GM19463 (cell line): ENCODE measurements around the gene RSPH10B2.
"Not testable (repeated sequence)": the region's sequence is repeated elsewhere in the genome, so short reads cannot be mapped to it uniquely, and the experiment has no call there.

ENCODE experiments used
- ATAC-seq: cut with Tn5 transposase; IDR thresholded peaks from one replicate; pipeline ENCODE4 v1.9.1; 2021; ENCODE audit warnings: mild to moderate bottlenecking, moderate library complexity; ENCODE audit not compliant: unreplicated experiment

The RSPH10B2 gene

DNA sequence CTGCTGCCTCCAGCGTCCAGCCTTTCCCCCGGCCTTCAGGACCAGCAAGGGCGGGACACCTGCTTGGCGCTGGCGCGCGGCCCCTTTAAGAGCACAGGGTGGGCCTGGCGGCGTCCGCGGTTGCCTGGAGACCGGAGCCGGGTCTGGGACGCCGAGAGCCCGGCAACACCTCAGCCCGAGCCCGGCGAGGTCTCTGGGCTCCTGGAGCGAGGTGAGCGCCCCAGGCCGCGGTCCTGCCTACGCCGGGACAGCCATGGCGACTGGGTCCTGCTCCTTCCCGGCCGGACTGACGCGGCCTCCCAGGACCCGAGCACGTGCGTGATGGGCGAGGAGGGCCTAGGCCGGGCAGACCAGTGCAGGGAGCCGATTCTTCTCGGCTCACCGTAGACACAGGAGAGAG lies at the start of gene RSPH10B2:
RSPH10B2 (plus strand) TSS at position 140 of the 400 bp plus-strand sequence. CDS start 3,575 bp downstream, outside the sequence.
- ATAC-seq, result not testable (repeated sequence)

GRCh38 chr7:6705959-6706665 lies 47.8 kb upstream of the RSPH10B2 start:
- ATAC-seq, result peak; percentile 26

GRCh38 chr7:6706666-6707407 lies 47.1 kb upstream of the RSPH10B2 start, which contains the start of gene ZNF12:
ZNF12 (minus strand) TSS chr7:6706947; CDS start chr7:6705173, 1,774 bp downstream.
- ATAC-seq, result peak; percentile 93

- no peak for ATAC-seq
These were observed 45.6 kb upstream of the RSPH10B2 start for GRCh38 chr7:6708304-6708703.

DNA sequence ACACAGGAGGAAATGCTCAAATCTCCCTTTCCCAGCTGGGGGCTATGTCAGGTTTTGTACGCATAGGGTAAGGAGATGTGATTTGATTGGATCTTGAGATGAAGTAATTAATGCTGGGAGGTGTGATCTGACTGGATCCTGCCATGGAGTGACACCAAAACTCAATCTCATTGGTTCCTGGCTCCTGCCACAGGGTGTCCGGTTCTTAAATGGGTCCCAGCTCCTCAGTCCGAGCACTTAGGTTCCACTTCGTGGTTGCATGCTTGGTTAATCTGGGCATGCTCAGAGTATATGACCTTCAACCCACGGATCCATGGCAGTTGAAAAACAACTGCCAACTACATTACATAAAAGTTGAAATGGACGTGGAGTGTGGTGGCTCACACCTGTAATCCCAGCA lies 44.1 kb upstream of the RSPH10B2 start:
- ATAC-seq, result no peak

GRCh38 chr7:6714360-6714759 lies 39.5 kb upstream of the RSPH10B2 start:
- no peak for ATAC-seq

- ATAC-seq, result not testable (repeated sequence)
These were observed 38.0 kb upstream of the RSPH10B2 start for GRCh38 chr7:6715898-6716297.

DNA sequence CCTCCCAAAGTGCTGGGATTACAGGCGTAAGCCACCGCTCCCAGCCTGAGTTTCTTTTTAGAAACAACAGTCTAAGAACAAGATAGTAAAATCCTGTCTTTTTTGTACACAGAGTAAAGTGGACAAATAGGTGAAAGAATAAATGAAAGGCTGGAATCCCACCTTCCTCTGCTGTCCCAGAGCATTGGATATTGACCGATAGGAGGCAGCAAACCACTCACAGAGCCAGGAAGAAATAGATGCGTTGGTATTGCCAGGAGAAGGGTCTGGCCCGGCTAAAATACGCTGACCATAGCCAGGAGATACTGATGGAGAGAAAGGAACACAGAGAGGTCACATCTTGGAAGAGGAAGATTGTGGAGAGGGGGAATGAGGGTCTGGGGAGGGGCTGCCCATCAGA lies 35.8 kb upstream of the RSPH10B2 start:
- no peak for ATAC-seq

- ATAC-seq, result not testable (repeated sequence)
These were observed 29.6 kb upstream of the RSPH10B2 start for GRCh38 chr7:6724351-6724750.

- peak; percentile 44 for ATAC-seq
These were observed 28.9 kb upstream of the RSPH10B2 start for GRCh38 chr7:6725003-6725402.

DNA sequence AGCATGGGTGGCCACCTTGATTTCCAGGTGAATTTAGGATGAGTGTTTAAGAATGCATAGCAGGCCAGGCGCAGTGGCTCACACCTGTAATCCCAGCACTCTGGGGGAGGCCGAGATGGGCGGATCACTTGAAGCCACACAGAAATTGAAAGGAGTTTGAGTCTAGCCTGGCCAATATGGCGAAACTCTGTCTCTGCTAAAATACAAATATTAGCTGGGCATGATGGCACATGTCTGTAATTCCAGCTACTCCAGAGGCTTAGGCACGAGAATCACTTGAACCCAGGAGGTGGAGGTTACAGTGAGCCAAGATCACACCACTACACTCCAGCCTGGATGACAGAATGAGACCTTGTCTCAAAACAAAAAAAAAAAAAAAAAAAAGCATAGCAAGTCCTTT lies 27.6 kb upstream of the RSPH10B2 start:
- ATAC-seq, result not testable (repeated sequence)

- no peak for ATAC-seq
These were observed 26.2 kb upstream of the RSPH10B2 start for GRCh38 chr7:6727663-6728062.

- not testable (repeated sequence) for ATAC-seq
These were observed 24.9 kb upstream of the RSPH10B2 start for GRCh38 chr7:6728893-6729491.

DNA sequence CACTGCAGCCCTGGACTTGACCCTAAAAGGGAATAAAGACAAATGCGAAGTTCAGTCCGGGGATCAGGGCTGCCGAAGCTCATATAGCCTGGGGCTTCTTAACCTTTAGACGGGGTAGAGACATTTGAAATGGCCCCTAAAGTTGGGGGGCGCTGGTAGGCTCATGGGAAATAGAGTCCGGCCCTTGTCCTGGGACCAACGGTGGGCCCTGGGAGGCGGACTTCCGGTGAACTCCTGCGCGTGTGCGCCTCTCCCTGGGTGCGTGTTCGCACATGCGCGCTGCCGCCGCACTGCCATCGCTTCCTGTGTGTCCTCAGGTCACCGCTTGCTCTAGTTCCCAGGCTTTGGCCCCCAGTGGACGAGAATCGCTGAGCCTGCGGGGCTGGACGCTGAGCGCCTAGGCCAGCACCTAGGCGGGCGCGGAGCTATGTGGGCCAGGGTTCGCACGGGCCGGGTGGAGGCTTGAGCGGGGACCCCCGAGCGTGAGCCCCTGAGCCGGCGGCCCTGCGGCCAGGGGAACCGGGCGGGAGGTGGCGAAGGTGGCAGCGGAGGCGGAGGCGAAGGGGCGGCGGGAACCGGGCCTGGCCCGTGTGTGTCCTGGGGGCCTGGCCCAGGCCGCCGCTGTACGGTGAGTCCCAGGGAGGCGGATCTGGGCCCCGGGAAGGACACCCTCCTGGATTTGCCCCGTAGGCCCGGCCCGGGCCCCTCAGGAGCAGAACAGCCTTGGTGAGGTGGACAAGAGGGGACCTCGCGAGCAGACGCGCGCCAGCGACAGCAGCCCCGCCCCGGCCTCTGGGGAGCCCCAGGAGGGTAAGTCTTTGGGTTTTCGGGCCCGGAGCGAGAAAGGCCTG lies 24.2 kb upstream of the RSPH10B2 start:
- ATAC-seq, result peak; percentile 95

DNA sequence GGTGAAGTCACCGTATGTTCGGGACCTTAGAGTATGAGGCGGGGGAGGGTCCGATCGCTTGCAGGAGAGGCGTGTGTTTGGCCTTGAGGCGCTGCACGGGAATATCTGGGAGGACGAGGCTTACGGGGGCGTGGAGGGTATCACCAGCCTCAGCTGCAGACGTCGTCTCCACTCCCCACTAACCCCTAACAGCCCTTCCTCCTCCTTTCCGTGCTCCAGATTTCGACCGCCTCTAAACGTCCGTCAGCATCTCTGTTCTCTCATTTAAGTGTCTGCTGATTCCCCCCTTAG lies 23.6 kb upstream of the RSPH10B2 start:
- no peak for ATAC-seq

DNA sequence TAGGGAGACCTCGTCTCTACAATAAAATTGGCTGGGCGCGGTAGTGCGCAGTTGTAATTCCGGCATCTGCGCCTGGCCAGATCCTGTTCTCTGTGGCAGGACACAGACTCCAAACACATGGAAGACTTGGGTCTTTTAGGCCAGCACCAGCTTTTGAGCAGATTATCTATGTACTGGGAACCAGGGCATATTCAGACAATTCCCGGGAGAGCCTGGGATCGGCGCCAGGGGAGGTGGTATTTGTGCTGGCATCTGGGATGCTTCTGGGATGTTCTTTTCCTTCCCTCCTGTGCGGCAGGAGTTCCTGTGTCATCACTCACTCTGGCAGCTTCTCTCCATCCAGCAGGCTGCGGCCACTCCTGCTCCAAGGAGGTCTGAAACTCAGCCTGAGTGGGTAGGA lies 15.5 kb upstream of the RSPH10B2 start:
- not testable (repeated sequence) for ATAC-seq

GRCh38 chr7:6744410-6745100 lies 9.3 kb upstream of the RSPH10B2 start:
- ATAC-seq, result not testable (repeated sequence)

DNA sequence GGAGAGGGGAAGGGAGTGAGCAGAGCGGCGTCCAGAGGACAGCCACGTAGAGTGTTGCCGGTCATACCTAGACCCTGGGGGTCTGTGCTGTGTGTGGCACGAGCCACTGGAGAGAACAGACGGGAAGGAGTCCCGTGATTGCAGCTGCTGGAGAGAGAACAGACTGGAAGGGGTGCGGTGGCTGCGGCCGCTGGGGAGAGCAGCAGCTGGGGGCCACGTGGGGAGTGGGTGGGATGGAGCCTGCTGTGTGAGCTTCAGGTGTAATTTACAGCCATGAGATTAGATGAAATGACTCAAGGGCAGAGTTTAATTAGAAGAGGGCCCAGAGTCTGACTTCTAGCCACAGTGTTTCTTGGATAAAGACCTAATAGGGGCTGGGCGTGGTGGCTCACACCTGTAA lies 4.6 kb upstream of the RSPH10B2 start:
- not testable (repeated sequence) for ATAC-seq

GRCh38 chr7:6750173-6750572 lies 3.7 kb upstream of the RSPH10B2 start:
- ATAC-seq, result not testable (repeated sequence)

- ATAC-seq, result not testable (repeated sequence)
These were observed 7.3 kb downstream of the RSPH10B2 start for GRCh38 chr7:6761186-6761585.
